ENCODE measurements around the gene TRIM28.
"Not testable (repeated sequence)": the region's sequence is repeated elsewhere in the genome, so short reads cannot be mapped to it uniquely, and the experiment has no call there.

TRIM28 gene

DNA sequence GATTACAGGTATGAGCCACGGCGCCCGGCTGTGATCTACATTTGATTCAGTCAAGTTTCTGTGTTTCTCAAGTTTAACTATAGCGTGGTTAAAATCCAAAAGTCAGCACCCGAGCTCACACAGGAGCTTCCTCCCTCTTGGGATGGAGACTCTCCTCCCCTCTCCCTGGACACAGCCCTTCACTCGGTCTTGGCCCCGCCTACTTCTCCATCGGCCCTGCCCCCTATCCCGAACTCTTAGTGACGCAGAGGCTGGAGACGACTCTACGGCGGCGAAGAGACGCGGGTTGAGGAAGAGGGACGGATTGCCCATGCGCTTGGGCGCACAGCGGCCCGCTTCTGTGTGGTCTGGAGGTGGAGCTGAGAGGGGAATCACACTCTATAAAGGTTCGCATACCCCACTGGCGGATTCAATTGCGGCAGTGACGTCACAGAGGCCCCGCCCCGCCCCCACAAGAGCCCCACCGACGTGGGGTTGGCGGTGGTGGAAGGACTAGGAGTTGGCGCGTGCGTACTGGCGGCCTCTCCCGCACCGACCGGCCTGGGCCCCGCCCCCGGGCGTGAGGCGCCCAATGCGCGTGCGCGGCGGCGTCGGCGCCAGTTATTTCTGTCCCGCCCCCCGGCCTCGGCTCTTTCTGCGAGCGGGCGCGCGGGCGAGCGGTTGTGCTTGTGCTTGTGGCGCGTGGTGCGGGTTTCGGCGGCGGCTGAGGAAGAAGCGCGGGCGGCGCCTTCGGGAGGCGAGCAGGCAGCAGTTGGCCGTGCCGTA is at the start of gene TRIM28:
Gene TRIM28 (plus strand): TSS at position 239 of the 765 bp plus-strand sequence. CDS start 694 bp downstream, outside the sequence.
- peak within 1 kb of the TSS; percentile 95 for H3K27ac ChIP-seq
- peak; percentile 91 for DNase-seq (ENCODE audit: low read depth, low spot score)

DNA sequence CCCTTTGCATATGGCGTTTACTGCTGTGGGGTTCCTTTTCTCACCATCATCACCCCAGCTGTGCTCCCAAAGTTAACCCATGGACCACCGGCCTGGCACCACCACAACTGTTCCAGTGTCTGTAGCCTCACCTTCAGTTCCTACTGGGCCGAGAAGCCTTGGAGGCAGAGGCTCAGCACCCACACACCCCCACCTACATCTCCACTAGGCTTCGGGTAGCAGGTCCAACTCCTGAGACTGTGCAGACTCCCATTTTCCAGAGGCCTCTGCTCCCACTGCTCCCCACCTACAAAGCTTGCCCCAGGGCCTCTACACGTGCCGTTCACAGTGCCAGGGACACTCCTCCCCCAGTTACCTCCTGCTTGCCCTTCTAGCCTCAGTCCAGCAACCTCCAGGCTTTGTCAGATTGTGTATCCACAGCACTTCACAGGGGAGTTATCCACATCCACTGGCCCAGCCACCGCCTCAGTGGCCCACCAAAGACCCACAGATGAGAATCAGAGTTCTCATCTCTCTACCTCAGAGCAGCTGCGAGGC is 46.2 kb upstream of the TRIM28 start:
- no peak overlapping the region for H3K27ac ChIP-seq
- no peak for DNase-seq (ENCODE audit: low read depth, low spot score)

DNA sequence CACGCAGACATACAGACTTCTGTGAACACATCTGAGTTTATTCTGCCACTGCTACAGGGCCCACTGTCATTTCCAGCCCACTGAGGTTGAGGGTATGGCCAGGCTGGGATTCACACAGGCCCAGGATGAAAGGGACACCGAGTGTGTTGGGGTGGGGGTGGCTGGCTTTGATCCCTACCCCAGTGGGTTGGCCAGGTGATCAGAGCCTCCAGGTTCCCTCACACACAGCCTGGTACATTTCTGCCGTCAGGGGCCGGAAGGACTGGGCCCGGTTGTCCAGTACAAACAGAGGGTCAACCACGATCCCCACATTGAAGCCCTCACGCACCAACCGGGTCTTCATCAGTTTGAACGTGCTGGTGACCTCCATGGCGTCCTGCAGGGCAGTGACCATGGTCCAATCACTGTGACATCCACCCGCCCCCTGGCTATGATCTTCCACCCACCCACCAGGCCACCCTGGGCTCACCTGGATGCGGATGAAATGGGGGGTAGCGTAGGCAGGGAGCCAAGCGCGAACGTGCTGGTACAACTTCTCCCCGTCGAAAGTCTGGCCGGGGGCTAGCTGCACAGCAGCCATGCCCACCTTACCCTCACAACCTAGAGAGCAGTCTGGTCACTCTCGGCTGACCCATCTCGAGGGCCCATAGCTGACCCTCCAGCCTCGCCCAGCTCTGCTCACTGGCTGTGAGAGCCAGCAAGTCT is 45.4 kb upstream of the TRIM28 start:
- no peak overlapping the region for H3K27ac ChIP-seq
- DNase-seq (ENCODE audit: low read depth, low spot score): no peak

DNA sequence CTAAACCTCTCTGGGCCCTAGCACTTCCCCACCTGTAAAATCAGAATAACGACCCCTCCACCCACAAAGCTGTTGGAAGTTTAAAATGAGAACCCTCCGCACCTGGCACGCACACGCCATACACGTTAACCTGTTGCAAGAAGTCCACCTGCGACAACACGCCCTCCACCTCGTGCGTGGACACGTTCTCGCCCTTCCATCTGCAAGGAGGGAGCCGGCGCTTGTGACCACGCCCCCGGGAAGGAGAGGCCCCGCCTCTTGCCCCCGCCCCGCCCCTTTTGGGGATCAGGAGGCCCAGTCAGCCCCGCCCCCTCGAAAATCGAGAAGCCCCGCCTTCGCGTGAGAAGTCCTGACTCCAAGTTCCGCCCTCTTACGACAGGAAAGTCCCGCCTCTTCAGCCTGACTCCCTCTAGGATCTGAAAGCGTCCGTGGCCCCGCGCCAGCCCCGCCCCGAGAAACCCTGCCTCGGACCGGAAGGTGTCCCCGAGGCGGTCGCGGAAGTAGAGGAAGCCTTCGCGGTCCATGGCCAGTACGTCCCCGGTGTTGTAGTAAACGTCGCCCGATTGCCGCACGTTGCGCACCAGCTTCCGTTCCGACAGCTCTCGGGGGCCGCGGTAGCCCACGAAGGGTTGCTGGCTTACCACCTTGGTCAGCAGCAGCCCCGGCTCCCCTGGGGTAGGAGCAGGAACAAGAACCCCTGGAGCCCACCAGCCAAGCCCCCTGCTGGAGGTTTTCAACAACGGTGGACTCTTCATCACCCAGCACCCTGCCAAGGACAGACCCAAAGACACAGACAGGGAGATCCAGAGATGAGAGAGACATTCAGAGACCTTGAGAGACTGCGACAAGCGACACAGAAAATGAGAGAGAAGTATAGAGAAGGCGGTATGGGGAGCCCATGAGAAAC is 44.6 kb upstream of the TRIM28 start:
- peak; percentile 89 for DNase-seq (ENCODE audit: low read depth, low spot score)
- H3K27ac ChIP-seq: peak overlapping the region; percentile 53

DNA sequence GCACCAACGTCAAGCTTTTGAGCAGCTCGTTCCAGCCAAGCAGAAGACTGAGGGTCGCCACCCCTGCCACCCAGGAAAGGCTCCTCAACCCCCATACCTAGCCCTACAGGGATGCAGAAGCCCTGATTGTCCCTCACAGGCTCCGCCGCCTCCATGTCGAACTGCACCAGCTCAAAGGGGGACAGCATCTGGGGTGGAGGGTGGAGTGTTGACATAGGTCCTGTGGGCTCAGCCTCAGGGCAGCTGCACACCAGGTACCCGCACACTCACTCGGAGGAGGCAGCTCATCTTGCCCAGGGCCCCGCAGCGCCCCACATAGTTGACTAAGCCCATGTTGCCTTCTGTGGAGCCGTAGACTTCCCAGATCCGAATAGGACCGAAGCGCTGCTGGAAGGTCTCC is 43.6 kb upstream of the TRIM28 start:
- no peak for DNase-seq (ENCODE audit: low read depth, low spot score)
- no peak overlapping the region for H3K27ac ChIP-seq

DNA sequence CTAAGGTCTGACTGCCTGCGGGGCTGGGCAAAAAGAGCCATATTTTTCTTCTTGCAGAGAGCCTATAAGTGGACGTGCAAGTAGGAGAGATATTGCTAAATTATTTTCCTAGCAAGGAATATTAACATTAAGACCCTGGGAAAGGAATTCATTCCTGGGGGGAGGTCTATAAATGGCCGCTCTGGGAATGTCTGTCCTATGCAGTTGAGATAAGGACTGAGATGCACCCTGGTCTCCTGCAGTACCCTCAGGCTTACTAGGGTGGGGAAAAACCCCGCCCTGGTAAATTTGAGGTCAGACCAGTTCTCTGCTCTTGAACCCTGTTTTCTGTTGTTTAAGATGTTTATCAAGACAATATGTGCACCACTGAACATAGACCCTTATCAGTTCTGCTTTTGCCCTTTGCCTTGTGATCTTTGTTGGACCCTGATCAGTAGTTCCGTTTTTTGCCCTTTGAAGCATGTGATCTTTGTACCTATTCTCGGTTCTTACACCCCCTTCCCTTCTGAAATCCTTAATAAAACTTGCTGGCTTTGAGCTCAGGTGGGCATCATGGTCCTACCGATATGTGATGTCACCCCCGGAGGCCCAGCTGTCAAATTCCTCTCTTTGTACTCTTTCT is 36.2 kb upstream of the TRIM28 start:
- DNase-seq (ENCODE audit: low read depth, low spot score); H3K27ac ChIP-seq: not testable (repeated sequence)

DNA sequence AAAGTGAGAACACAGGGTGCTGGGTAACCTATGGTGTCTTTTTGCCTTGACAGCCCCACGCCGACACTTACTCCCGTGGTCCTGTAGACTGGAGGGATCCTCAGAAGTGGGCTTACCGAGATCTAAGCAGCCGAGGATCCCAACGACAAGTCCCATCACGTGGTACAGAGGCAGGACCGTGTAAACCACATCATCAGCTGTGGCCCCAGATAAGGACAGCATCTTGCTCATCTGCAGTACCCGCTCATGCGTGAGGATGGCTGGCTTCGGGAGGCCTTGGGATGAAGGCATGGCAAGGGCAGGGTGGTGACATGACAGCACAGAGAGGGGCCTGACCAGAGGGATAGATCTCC is 34.2 kb upstream of the TRIM28 start:
- DNase-seq (ENCODE audit: low read depth, low spot score): no peak
- no peak overlapping the region for H3K27ac ChIP-seq

DNA sequence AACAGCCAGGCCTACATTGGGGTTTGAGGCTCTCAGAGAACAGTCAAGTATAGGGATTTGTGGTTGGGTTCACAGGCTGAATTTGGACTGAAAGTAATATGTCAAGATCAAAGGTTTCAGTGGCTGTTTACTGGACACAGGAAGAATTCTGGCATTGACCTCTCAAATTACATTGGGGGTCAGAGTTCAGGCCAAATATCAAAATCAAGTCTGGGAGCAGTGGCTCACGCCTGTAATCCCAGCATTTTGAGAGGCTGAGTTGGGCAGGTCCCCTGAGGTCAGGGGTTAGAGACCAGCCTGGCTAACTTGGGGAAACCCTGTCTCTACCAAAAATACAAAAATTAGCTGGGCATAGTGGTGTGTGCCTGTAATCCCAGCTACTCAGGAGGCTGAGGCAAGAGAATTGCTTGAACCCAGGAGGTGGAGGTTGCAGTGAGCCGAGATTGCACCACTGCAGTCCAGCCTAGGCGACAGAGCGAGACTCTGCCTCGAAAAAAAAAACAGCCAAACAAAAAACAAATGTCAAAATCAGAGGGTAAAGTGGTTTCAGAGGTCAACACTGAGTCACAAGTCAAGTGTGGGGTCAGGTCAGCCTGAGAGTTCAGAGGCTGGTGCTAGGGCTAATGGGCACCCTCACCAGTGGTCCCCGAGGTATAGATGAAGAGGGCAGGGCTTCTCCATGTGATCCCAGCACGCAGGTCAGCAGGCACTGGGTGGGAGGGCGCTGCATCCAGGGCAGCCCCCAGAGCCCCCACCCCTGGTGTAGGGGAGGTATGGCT is 33.6 kb upstream of the TRIM28 start:
- no peak overlapping the region for H3K27ac ChIP-seq
- no peak for DNase-seq (ENCODE audit: low read depth, low spot score)

DNA sequence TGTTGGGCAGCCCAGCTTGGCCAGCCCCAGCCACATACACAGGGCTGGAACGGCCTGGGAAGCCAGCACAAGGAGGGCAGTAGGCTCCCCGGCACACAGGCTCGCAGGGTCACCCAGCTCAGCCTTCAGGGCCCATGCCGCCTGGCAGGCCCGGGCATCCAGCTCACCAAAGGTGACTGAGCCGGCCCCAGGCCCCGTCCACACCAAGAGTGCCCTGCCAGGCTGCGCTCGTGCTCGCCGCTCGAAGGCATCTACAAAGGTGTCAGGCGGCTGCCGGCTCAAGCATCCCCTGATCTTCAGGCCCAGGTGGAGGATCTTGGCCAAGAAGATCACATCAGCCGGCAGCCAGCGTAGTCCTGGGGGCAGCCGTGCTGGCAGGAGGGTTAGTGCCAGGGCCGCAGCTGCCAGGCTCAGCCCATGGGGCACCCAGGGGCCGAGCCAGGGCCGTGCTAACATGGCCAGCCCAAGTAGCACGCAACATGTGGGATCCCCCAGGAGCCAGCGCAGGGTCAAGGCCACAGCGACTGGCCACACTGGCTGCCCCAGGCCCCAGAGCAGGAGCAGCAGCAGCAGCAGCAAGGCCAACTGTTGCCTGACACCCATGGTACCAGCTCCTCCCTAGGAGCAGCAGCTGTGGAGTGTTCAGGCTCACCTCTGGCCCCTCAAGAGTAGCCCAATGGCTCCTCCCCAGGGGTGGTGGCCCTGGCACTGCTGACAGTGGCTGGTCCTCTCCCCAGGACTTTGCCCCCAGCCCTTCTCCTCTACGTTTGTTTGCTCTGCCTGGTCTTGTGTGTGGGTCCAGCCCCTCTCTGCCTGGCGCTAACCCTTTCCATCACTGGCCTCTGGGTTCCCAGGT is 32.3 kb upstream of the TRIM28 start, which contains the start of gene SLC27A5:
Gene SLC27A5 (minus strand): TSS at position 640 of the 856 bp plus-strand sequence. CDS start 37 bp downstream, at position 603.
- DNase-seq (ENCODE audit: low read depth, low spot score): no peak
- H3K27ac ChIP-seq: no peak within 1 kb of the TSS

DNA sequence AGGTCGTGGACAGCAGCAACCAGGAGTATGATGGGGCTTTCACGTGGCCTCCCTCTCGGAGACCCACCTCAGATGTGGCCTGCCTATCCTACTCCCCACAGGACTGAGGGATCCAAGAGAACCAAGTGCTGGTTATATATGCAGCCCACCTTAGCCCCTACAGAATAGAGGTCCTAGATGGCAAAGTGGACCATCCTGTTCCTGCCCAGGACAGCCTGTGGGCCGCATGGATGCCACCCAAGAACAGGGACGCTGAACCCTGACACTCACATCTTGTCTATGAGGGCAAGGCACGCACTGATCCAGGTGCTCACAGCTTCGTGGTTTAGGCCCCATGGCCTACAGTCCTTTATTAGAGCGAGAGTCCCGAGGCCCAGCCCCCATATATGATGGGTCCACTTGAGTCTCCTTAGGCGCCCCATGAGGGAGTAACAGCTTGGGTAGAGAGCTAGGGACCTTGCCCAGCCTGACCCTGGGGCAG is 30.6 kb upstream of the TRIM28 start:
- no peak for DNase-seq (ENCODE audit: low read depth, low spot score)
- H3K27ac ChIP-seq: peak overlapping the region; percentile 14

DNA sequence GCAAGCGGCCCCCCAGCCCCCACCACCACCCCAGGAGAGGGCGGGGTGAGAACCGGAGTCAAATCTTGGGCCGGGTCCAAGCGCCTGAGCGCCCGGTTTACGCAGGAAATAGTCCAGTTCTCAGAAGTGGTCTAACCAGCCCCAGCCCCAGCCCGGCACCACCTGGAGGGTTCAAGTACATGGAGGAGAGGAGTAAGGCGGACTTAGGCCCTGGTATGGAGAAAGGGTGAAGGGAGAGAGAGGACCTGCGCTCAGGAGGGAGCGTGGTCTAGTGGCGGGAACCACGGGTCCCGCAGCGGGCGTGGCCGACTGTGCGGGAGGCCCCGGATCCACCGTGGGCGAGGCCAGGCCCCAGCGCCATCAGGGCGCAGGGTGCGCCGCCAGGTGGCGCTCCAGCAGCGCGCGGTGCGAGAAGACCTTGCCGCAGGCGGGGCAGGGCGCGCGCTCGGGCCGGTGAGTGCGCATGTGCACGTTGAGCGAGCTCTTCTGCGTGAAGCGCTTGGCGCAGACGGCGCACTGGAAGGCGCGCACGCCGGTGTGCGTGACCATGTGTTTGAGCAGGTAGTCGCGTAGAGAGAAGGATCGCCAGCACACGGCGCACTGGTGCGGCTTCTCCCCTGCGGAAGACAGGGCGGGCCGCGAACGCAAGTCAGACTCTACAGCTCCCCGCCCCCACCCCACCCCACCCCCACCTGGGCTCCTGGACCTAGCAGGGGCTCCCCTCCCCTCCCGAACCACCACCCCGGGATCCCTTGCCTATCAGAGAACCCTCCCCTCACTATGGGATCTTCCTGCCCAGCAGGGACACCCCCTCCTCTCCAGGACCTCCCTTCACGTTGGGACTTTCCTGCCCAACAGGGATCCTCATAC is 29.9 kb upstream of the TRIM28 start:
- peak; percentile 51 for DNase-seq (ENCODE audit: low read depth, low spot score)
- H3K27ac ChIP-seq: peak overlapping the region; percentile 14

DNA sequence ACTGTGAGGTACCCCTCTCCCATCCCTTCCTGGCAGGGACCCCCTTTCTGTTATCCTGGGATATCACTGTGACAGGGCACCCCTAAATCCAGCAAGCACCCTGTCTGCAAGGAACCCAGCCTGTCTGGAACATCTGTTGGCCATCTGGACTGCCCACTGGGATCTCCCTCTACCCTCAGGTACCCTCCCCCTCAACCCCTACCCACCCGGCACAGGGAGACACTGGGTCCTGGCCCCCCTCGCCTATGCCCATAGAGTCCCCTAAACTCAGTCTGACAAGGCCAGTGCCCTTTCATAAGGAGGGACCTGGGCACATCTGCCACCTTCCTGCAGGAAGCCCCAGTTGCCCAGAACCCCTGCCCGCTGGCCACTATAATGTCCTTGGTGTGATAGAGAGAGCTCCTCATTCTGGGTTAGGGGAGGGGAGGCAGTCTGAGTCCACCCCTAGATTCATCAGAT is 29.3 kb upstream of the TRIM28 start:
- no peak for DNase-seq (ENCODE audit: low read depth, low spot score)
- H3K27ac ChIP-seq: no peak overlapping the region

DNA sequence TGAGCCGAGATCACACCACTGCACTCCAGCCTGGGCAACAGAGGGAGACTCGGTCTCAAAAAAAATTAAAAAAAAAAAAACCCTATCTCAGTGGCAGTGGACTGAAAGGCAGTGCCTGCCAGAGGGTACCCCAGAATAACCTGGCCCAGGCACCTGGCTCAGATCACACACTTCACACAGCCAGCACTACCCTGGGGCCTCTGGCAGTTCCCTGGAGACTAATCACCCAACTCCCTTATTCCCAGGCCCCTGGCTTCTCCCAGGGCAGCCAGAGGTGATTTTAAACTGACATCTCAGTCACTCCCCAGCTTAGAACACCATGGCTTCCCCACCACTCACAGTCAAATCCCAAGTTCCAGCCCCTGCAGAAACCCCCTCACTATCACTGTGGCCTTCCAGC is 28.6 kb upstream of the TRIM28 start:
- DNase-seq (ENCODE audit: low read depth, low spot score): no peak
- no peak overlapping the region for H3K27ac ChIP-seq

DNA sequence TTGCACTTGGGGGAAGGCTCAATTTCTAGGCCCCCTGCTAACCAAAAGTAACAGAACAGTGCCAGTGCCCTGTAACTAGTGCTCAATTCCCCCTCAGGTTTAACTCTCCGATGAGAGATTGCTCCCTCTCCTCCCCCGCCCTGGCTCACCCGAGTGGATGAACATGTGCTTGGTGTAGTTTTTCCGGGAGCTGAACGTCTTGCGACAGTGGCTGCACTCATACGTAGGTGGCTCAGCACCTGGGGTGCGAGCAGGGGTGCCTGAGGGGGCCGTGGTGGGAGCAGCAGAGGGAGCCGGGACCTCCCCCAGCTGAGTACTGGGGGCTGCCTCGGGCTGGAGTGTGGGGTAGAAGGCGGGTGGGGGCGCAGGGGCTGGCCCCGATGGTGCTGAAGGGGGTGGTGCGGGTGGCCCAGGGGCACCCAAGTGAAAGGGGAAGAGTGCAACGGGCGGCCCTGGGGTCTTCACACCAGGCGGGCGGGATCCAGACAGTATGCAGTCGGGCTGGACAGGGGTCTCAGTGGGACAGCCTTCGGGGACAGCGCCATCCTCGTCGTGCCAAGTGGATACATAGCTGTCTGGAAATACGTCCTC is 27.5 kb upstream of the TRIM28 start:
- no peak overlapping the region for H3K27ac ChIP-seq
- no peak for DNase-seq (ENCODE audit: low read depth, low spot score)

DNA sequence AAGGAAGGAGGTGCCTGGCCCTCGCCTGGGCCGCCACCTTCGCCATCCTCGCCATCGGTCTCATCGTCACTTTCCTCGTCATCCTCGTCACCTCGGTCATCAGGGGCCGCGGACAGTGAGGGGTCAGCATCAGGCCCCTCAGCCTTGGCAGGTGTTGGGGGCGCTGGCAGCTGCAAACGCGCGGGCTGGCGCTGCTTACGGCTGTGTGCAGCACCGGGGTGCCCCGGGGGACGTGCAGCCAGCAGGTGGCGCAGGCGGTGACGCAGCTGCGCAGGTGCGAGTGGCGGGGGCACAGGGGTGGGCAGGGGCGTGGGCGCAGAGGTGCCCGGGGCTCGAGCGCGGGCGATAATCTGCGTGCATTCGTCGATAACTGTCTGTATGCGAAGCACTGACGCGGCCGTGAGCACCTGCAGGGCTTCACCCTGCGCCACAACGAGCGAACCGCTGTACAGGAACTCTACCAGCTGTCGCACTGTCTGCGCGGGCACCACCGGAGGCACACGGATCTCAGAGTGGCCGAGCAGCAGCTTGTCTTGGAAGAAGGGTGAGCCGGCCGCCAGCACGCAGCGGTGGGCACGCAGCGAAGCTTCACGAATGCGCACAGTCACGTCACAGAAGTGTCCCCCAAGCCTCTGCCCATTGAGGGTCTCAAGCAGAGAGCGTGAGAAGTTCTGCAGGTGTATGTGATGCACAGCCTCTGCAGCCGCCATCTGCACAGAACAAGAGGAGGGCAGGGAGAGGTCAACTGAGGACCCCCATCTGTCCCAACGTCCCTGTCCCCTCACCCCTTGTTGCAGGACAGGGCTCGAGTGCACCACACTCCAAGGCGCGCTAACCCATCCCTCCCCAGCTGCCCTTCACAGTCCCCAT is 26.7 kb upstream of the TRIM28 start:
- H3K27ac ChIP-seq: no peak overlapping the region
- no peak for DNase-seq (ENCODE audit: low read depth, low spot score)

All from epithelial cell of prostate (primary cell).